Measurements from ENCODE around the gene AJUBA.

GRCh38 chr14:22926316-22926715 is 56.0 kb downstream of the AJUBA start:
- no peak for TF ChIP-seq POLR2A (IDR thresholded peaks at IDR 0.05)
- TF ChIP-seq, protein P1, sequence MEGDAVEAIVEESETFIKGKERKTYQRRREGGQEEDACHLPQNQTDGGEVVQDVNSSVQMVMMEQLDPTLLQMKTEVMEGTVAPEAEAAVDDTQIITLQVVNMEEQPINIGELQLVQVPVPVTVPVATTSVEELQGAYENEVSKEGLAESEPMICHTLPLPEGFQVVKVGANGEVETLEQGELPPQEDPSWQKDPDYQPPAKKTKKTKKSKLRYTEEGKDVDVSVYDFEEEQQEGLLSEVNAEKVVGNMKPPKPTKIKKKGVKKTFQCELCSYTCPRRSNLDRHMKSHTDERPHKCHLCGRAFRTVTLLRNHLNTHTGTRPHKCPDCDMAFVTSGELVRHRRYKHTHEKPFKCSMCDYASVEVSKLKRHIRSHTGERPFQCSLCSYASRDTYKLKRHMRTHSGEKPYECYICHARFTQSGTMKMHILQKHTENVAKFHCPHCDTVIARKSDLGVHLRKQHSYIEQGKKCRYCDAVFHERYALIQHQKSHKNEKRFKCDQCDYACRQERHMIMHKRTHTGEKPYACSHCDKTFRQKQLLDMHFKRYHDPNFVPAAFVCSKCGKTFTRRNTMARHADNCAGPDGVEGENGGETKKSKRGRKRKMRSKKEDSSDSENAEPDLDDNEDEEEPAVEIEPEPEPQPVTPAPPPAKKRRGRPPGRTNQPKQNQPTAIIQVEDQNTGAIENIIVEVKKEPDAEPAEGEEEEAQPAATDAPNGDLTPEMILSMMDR (IDR thresholded peaks at IDR 0.05), result no peak
